Ecto neural progenitor cell (in vitro differentiated cells): Measurements from ENCODE around the gene ACTRT2.

ENCODE experiments used
- DNase-seq: peaks from one replicate; pipeline ENCODE4 v3.0.0-alpha.2; 2018; ENCODE audit warnings: low spot score

Gene ACTRT2

GRCh38 chr1:3055051-3055450, 33.8 kb downstream of the ACTRT2 start:
- DNase-seq, result peak; percentile 30

DNA sequence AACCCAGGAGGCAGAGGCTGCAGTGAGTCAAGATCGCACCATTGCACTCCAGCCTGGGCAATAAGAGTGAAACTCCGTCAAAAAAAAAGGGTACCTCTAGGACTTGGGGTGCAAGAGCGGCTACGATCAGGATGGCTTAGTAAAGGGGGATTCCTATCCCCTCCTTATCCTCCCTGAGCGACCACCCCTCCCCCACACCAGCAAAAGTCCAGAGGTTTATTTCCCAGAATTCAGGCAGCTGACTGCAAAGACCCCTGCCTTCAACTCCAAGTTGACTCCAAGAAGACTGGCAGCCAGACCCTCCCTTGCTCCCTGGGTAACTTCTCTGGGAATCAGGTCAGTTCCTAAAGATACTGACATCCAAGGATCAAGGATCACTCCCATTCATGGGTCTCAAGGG, 35.4 kb downstream of the ACTRT2 start:
- peak; percentile 15 for DNase-seq

GRCh38 chr1:3058263-3059030, 37.2 kb downstream of the ACTRT2 start:
- peak; percentile 36 for DNase-seq

- DNase-seq, result peak; percentile 39
These were observed 38.9 kb downstream of the ACTRT2 start for GRCh38 chr1:3060127-3060526.

GRCh38 chr1:3060601-3061551, 39.6 kb downstream of the ACTRT2 start:
- DNase-seq, result peak; percentile 52

GRCh38 chr1:3061566-3061965, 40.3 kb downstream of the ACTRT2 start:
- no peak for DNase-seq

DNA sequence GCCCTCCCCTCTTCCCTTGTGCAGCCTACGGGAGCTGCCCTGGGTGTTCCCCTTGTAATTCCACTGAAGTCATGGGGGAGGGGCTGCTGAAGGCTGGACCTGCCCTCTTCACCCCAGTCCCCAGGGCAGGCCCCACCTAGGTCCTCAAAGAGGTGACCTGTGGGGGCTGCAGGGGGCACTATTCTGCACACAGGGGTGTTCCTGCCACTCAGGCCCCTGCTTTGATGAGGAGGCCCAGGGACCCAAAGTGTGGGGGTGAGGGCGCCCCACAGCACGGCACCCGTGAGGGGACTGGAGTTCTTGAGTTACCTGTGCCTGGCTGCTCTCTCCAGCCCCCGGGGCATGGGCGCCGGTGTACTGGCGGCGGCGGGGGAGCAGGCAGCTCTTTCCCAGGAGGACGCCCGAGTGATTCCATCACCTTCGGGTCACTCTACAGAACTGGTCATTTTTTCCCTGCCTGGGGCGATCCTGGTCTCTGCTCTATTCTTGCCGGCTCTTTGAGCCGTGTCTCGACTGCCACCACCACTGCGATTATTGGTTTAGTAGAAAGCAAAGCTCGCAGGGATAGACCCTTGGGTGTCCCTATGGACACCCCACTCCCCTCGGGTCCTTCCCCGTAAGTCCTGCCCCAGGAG, 40.8 kb downstream of the ACTRT2 start:
- DNase-seq, result peak; percentile 54

- DNase-seq, result peak; percentile 59
These were observed 41.5 kb downstream of the ACTRT2 start for GRCh38 chr1:3062616-3063378.

GRCh38 chr1:3063379-3064295, 42.4 kb downstream of the ACTRT2 start:
- DNase-seq, result peak; percentile 59

- DNase-seq, result peak; percentile 40
These were observed 43.1 kb downstream of the ACTRT2 start for GRCh38 chr1:3064296-3064850.

DNA sequence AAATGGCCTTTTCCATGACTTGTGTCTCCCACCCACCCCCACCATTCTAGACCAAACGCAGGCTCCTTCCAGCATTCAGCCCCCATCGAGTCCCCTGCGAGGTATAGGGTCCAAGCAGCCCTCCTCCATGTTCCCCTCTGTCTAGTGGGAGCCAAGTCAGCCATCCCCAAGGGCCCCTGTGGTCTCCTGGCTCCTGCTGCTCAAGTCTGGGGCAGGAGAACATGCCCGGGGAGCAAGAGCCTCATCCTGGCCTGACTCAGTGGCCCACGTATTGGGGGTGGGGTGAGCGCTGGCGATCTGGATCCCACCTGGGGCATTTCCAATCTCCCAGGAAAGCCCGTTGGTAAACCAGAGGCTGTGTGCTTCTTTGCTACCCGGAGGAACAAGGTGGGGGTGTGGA, 43.6 kb downstream of the ACTRT2 start:
- DNase-seq, result peak; percentile 40

GRCh38 chr1:3065396-3065795, 44.1 kb downstream of the ACTRT2 start:
- DNase-seq, result peak; percentile 35

GRCh38 chr1:3065797-3066196, 44.5 kb downstream of the ACTRT2 start:
- DNase-seq, result no peak

- DNase-seq, result peak; percentile 71
These were observed 45.0 kb downstream of the ACTRT2 start for GRCh38 chr1:3066250-3066711.

GRCh38 chr1:3066826-3067225, 45.6 kb downstream of the ACTRT2 start:
- DNase-seq, result peak; percentile 44

DNA sequence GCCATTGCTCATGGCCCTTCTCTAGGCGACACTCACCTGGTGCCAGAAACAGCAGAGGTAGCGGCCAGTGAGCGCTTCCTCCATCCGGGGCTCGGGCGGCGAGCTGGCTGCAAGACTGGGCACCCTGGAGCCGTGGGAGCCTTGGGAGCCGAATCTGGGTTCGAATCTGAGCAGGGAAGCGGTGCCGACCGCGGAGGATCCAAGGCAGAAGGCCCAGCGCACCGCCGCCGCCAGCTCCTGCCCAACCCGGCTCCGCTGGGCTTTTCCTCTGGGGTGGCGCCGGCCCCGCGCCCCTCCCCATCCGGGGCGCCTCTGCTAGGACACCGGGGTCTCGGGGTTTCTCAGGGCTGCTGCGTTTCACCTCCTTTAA, 46.0 kb downstream of the ACTRT2 start:
- DNase-seq, result no peak

DNA sequence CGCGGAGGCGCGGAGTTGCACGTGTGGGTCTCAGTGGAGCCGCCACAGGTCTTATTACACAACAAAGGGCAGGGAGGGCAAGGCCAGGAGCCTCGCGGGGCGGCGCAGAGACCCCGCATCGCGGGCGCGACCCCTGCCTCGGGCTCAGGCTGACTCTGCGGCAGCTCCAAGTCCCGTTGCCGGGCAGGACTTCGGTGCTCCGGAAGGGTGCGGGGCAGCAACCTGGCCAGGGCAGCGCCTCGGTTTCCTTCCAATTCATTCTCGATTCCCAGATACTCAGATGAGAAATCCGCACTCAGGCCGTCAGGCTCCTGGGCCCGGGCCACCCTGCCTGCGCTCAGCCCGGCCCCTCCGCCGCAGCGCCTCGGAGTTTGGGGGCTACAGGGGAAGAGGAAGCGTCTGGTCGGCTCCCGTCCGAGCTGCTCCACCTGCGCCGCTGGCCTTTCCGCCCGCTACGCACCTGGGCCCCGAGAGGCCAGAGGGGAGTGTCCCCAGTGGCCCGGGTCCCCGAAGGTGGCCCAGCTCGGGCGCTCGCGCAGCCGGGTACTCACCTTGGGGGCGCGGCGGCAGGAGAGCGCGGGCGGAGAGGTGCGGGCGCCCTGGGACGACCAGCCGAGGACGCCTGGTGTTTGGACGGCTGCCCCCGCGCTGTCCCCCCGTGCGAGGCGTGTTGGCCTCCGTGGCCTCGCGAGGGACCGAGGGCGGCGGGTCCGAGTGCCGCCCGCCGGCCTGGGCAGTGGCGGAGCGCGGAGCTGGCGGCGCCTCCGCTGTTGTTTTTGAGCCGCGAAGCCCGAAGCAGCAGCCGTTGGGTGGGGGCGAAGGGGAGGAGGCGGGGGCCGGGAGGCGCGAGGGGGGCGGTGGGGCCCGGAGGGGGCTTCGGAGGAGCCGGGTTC, 46.6 kb downstream of the ACTRT2 start:
- DNase-seq, result peak; percentile 63

DNA sequence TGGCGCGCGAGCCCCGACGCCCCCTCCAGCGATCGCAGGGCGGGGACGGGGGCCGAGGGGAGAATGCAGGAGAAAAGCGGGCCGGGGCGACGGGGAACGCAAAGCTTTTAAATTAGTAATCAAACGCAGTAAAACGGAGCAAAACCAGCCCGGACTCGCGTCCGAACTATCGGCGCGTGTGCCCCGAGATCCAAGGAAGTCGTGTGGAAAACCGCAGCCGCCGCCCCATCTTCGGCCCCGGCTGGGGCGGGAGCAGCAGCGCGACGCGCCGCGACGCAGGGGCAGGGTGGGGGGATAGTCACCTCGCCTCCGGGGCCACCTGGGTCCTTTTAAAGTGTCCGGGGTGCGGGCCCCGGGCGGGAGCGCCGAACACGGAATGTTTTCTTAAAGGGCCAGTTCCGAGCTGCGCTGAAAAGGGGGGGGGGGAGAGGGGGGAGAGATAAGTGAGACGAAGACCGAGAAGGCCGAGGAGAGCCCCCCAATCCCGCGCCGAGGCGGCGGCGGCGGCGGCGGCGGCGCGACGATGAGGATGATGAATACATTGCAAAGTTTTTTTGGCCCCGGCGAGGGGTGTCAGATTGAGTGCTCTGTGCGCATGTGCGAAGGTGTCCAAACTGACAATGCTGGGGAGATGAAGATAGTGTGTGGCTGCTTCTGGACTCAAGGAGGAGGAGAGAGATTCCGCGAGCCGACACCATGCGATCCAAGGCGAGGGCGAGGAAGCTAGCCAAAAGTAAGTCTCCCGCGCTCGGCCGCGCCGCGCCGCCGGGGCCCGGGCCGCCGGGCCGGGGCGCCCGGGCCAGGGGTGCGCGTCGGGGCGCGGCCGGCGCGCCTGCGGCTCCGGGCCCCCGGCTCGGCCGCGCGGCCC, 47.5 kb downstream of the ACTRT2 start, which contains the start of gene PRDM16:
TSS of gene PRDM16 (plus strand) at position 640 of the 868 bp plus-strand sequence. CDS start at position 697, 57 bp downstream.
- peak; percentile 78 for DNase-seq
